Measurements from ENCODE around the gene PPP1R18.
"Not testable (repeated sequence)": the region's sequence is repeated elsewhere in the genome, so short reads cannot be mapped to it uniquely, and the experiment has no call there.

Gene PPP1R18

GRCh38 chr6:30664994-30665767 is 21.3 kb downstream of the PPP1R18 start:
- no peak for DNase-seq

DNA sequence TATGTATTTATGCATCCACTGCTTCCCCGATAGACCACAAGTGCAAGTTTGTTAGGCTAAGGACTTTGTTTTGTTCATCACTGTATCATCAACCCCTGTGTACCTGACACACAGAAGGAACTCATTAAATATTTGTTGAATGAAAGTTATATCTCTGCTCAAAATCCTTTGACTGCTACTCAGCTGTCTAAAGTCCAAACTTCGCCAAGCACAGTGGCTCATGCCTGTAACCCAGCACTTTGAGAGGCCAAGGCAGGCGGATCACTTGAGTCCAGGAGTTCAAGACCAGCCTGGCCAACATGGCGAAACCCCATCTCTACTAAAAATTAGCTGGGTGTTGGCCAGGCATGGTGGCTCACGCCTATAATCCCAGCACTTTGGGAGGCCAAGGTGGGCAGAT is 28.5 kb downstream of the PPP1R18 start:
- not testable (repeated sequence) for DNase-seq

GRCh38 chr6:30657454-30657853 is 29.0 kb downstream of the PPP1R18 start:
- DNase-seq: no peak

DNA sequence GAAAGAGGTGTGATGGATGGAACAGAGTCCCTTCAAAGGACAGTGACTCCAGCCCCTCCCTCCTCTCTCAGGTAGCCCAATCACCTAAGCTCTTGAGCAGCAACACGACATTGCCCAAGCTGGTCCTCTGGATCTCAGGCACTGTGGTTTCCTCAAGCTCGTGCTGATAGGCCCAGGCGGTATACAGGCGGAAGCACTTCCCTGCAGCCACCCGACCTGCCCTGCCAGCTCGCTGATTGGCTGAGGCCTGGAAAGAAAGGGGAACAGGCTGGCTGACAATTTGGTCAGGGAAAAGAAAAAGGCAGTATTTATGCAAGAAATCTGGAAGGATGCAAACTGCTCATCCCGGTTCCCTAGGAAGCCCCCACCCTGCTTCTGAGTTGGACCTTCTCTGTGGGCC is 29.9 kb downstream of the PPP1R18 start:
- no peak for DNase-seq

DNA sequence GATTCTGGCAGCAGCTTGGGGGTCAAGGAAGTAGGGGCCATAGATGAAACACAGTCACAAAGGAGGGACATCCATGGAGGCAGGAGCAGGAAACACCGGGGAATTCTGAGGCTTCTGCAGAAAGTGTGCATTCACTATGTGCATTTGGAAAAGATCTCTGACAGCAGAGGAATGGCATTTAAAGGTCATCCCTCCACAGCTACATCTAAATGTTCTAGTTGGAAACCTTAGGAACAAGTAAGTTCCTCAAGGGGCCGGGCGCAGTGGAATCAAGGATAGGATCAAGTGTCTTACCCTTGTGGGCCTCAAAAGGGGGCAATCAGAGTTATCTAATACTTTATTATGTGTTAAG is 30.7 kb downstream of the PPP1R18 start:
- no peak for DNase-seq

GRCh38 chr6:30654798-30655742 is 31.4 kb downstream of the PPP1R18 start:
- DNase-seq: no peak

GRCh38 chr6:30651143-30651542 is 35.3 kb downstream of the PPP1R18 start:
- DNase-seq: no peak

DNA sequence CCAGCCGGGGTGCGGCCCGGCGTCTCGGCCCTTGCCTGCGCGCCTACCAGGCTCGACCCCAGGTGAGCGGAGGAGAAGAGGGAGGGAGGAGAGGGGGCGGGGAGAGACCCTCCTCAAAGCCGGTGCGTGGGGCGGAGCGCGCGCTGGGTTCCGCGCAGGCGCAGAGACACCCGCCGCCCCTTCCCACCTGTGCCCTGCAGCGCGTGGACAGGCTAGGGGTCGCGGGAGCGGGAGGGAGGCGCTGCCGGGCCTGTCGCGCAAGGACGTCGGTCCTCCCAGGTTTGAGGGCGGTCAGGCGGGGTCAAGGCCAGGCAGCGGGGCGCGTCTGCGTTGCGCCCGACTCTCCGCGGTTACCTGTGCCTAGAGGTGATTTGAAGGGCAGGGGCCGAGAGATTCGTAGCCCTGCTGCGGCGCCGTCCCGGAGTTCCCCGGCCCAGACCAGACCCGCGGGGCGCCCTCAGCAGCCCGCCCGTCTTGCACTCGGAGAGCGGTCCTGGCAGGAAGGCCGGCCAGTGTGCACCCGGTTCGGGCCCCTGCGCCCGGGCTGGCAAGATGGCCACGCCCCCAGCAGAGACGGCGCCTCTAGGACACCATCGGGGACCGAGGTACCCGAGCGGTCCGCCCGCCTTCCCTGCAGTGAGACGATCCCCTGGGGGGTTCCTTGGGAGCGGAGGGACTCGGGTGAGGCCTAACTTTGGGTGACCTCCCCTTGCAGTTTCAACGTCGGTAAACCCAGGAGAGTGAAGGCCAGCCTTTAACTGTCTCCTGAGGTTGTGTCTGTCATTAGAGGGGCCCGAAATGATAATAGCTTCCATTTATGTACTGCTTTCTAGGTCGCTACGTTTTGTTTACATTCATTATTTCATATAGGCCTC is 39.0 kb downstream of the PPP1R18 start:
- DNase-seq: peak; percentile 20 to 61

DNA sequence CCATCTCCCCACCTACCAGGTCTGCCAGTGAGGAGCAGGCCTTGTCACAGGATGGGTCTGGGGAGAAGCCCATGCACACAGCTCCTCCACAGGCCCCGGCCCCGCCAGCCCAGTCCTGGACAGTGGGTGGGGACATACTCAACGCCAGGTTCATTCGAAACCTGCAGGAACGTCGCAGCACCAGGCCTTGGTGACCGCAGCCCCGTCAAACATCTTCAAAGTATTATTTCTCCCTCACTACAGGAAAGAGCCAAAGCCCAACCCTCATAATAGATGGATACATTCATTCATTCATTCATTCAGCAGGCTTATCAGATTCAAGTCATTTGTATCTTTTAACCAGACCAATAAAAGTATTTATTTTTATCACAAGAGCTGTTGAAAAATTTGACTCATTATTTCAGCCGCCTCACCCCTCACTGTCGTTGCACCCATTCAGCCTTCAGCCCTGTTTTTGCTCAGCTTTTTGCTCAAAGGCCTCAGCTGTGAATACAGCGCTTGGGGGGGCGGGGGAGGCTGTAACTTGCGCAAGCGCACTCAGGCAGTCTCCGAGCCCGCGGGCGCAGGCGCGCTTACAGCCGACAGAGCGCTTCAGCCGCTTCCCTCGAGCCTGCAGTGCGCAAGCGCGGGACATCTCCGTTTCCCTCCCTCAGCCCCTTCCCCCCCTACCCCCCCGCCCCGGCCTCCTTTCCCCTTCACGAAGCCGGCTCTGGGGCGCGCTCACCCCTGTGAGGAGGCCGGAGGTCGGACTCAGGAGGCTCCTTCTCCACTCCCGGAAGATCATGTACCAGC is 39.8 kb downstream of the PPP1R18 start, which contains the start of gene C6orf136:
Gene C6orf136, plus strand, starts transcription at position 684 of the 792 bp plus-strand sequence. Its CDS starts 99 bp downstream, at position 783.
- DNase-seq: peak; percentile 72 to 92

- no peak for DNase-seq
These were observed 40.5 kb downstream of the PPP1R18 start for GRCh38 chr6:30645989-30646388.

- no peak for DNase-seq
These were observed 41.7 kb downstream of the PPP1R18 start for GRCh38 chr6:30644769-30645168.

DNA sequence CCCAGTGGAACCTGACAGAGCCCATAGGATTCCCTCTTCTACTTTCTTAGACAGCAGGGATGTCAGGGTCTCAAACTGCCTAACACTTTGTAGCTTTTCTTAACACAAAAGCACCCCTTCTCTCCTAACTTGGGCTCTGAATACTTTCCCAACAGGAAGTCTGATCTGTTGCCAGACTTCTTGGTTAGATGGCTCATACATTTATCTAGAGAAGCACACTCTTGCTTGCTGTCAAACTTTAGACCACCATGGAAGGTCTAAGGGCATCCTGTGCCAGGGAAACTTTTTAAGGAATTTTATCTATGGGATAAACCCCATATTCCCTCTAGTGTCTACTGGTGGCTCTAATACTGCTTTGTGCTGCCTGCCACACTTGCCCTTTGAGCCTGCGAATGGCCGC is 42.8 kb downstream of the PPP1R18 start:
- DNase-seq: no peak

- DNase-seq: no peak
These were observed 45.4 kb downstream of the PPP1R18 start for GRCh38 chr6:30641048-30641447.

DNA sequence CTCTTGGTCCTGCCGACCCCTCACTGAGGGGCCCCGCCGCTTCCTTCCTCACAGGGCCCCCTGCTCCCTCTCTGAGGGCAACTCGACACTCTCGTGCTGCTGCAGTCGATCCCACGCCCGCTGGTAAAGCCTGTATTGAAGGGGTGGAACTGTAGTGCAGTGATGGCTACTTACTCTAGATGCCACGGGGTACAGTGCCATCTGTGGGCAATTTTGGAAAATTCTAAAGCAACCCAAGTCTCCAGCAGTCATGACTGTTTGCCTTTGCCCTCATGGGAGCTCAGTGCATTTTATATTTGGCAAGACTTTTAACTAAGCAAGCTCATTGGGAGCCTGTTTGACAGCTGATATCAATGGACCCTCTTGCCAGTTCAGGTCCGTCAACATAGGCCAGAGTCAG is 46.0 kb downstream of the PPP1R18 start:
- DNase-seq: no peak

DNA sequence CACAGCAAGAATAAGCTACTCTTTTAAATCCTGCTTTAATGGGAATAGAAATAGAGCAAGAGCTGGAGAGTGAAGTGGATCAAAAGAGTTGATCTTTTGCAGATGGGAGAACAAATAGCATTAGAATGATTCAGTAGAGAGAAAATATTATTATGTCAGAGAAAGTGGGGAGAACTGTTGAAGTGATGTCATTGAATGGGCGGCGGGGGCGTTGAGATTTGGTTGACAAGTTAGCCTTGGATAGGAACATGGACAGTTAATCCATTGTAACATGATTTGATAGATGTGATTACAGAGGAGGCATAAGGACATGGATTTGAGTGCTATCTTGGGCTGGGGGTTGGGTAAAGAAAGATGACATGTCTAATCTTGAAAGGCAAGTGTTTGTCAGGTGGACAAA is 50.6 kb downstream of the PPP1R18 start:
- no peak for DNase-seq

GRCh38 chr6:30626484-30627366 is 59.7 kb downstream of the PPP1R18 start, which contains the start of gene ATAT1:
TSS of gene ATAT1 (plus strand) at chr6:30626874.
- peak; percentile 57 to 81 for DNase-seq
